Thoracic aorta (tissue), 2 donors: ENCODE data around the gene RNF212. TPM values are rescaled to one million over a fixed set of nuclear protein-coding genes. Genes with fewer than 3 reads are reported as not detected.

ENCODE experiments used
- ATAC-seq: fragments of 150-250 bp; one replicate; pipeline ENCODE4 v1.8.0; 2017; ENCODE audit warnings: low read depth; ENCODE audit not compliant: insufficient number of reproducible peaks, low FRiP score
- DNase-seq: peaks from one replicate; pipeline ENCODE4 v3.0.0-alpha.2; 2020; ENCODE audit warnings: low spot score
- H3K27ac ChIP-seq, 2 donors: fragments of 200-600 bp; sonication (generic); 1 replicate in 1 of 2; 2 replicates in 1 of 2; pipeline ENCODE4 v1.5.1; 2016; ENCODE audit warnings: mild to moderate bottlenecking in 2 of 2, moderate library complexity in 2 of 2
- H3K27me3 ChIP-seq: fragments of 200-600 bp; sonication (generic); replicated peaks from 2 replicates; pipeline ENCODE4 v1.6.0; 2016; ENCODE audit warnings: mild to moderate bottlenecking; ENCODE audit not compliant: insufficient read depth
- H3K36me3 ChIP-seq: fragments of 200-600 bp; sonication (generic); one replicate; pipeline ENCODE4 v1.5.1; 2016
- H3K4me1 ChIP-seq, 2 donors: fragments of 200-600 bp; sonication (generic); 1 replicate in 1 of 2; 2 replicates in 1 of 2; pipeline versions ENCODE4 v1.5.1 to v1.6.0; 2016; ENCODE audit warnings: low read depth in 2 of 2, mild to moderate bottlenecking in 1 of 2; ENCODE audit not compliant: control insufficient read depth in 1 of 2
- H3K4me3 ChIP-seq: fragments of 200-600 bp; sonication (generic); 2 replicates; pipeline ENCODE4 v1.5.1; 2016; ENCODE audit warnings: mild to moderate bottlenecking
- H3K9me3 ChIP-seq: fragments of 200-600 bp; sonication (generic); 2 replicates; pipeline ENCODE4 v1.5.1; 2016
- total RNA-seq, 2 donors: library from RNA; depleted of rRNA; stranded (reverse); fragments of >200 nt; gene quantifications; one replicate each; pipeline versions ENCODE4 v1.1.0 to v1.2.3, GENCODE V29; 2016
- TF ChIP-seq, protein P1 (sequence below): fragments of 200-600 bp; sonication (generic); IDR thresholded peaks from one replicate; pipeline ENCODE4 v1.5.1; 2019; ENCODE audit warnings: antibody characterized with exemption

The RNF212 gene
- total RNA-seq, 2 donors from 2014 or later, result 1.2 to 2.4 TPM

DNA sequence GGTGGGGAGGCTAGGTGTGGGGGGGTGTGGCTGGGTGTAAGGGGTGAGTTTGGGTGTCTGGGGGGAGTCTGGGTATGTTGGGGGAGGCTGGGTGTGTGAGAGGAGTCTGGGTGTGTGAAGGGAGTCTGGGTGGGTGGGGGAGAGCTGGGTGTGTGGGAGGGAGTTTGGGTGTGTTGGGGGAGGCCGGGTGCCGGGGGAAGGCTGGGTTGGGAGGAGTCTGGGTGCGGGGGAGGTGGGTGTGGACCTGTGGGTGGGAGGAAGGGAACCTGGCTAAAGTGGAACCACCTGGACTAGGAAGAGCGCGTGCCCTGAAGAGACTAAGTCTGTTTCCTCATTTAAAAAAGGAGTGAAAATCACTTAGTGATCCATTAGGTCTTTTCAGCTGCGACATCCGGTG lies 40.8 kb upstream of the RNF212 start:
- peak; percentile 13 for ATAC-seq
- no peaks in the 10 kb centered on the region for H3K27me3 ChIP-seq
- DNase-seq, result no peak
- H3K4me1 ChIP-seq, result peaks cover 6 to 19% of the 10 kb centered on the region in 2 donors
- H3K36me3 ChIP-seq, result no peaks in the 10 kb centered on the region
- H3K4me3 ChIP-seq, result peak overlapping the region; percentile 60
- H3K9me3 ChIP-seq, result peaks cover 6% of the 10 kb centered on the region
- TF ChIP-seq, protein P1, sequence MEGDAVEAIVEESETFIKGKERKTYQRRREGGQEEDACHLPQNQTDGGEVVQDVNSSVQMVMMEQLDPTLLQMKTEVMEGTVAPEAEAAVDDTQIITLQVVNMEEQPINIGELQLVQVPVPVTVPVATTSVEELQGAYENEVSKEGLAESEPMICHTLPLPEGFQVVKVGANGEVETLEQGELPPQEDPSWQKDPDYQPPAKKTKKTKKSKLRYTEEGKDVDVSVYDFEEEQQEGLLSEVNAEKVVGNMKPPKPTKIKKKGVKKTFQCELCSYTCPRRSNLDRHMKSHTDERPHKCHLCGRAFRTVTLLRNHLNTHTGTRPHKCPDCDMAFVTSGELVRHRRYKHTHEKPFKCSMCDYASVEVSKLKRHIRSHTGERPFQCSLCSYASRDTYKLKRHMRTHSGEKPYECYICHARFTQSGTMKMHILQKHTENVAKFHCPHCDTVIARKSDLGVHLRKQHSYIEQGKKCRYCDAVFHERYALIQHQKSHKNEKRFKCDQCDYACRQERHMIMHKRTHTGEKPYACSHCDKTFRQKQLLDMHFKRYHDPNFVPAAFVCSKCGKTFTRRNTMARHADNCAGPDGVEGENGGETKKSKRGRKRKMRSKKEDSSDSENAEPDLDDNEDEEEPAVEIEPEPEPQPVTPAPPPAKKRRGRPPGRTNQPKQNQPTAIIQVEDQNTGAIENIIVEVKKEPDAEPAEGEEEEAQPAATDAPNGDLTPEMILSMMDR, result no peak
- H3K27ac ChIP-seq, result peak overlapping the region; percentile 20 to 81

DNA sequence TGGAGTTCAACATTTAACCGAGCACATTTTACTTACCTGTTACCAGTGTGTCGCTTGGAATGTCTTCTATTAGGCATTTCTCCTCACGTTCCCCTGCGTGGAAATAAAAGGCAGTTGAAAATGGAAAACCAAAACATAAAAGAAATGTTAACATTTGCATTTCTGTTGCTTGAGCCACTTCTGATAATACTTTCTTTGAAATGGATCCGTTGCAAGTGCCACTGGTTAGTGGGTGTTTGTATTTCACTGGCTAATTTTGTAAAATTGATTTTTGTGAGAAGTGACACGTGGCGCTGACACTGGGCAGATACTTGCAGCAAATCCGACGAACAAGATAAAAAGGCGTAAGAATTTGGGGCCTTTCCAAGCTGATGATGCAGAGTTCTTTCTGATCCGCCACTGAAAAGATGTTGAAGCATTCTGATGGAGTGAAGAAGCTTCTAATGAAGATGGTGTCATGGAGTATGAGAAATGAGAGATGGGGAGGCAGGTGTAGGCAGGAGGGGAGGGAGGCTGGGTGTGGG lies 40.3 kb upstream of the RNF212 start:
- Histone ChIP-seq H3K27ac (peak overlapping the region in 1 of 2 donors; percentile 81), H3K9me3 (peaks cover 6% of the 10 kb centered on the region), H3K4me1 (peaks cover 6 to 19% of the 10 kb centered on the region in 2 donors), H3K27me3 (no peaks in the 10 kb centered on the region), H3K4me3 (no peak overlapping the region), H3K36me3 (no peaks in the 10 kb centered on the region)
- TF ChIP-seq, protein P1, result no peak
- ATAC-seq, result no peak
- DNase-seq, result no peak

DNA sequence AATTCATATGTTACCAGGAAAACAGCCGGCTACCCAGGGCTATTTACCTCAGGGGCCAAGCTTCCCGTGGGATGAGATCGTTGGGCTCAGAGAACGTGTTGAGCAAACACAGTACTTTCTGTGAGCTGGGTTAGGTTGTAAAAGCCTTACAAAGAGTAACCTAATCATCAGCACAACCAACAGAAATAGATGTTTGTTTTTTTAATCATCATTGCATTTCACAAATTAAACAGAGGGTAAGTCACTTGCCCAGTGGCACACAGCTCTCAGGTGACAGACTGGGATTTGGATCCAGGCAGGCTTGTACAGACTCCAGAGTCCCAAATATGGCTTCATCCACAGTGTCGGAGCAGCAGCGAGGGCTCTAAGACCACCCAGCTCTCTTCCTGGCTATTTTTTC lies 38.9 kb upstream of the RNF212 start:
- TF ChIP-seq, protein P1, result no peak
- ATAC-seq (no peak), DNase-seq (no peak)
- Histone ChIP-seq H3K36me3 (no peaks in the 10 kb centered on the region), H3K27me3 (no peaks in the 10 kb centered on the region), H3K27ac (no peak overlapping the region), H3K4me1 (peaks cover 6 to 19% of the 10 kb centered on the region in 2 donors), H3K4me3 (no peak overlapping the region), H3K9me3 (no peaks in the 10 kb centered on the region)

DNA sequence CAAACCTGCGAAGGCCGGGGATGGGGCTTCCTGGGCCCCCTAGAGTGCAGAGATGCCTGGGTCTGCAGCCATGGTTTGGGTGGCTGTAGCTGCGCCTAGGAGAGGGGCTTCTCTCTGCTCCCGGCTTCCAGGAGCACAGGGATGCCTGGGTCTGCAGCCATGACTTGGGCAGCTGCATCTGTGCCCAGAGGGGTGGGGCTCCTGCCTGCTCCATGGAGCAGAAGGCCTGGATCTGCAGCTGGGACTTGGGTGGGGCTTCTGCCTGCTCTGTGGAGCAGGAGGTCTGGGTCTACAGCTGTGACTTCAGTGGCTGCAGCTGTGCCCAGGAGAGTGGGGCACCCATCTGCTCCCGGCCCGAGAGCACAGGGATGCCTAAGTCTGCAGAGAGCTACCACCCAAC lies 38.2 kb upstream of the RNF212 start:
- no peaks in the 10 kb centered on the region for H3K9me3 ChIP-seq
- no peak for DNase-seq
- H3K36me3 ChIP-seq, result no peaks in the 10 kb centered on the region
- H3K27ac ChIP-seq, result no peak overlapping the region
- TF ChIP-seq, protein P1, result no peak
- no peak overlapping the region for H3K4me3 ChIP-seq
- H3K4me1 ChIP-seq, result peaks cover 6 to 19% of the 10 kb centered on the region in 2 donors
- H3K27me3 ChIP-seq, result no peaks in the 10 kb centered on the region
- ATAC-seq, result no peak

DNA sequence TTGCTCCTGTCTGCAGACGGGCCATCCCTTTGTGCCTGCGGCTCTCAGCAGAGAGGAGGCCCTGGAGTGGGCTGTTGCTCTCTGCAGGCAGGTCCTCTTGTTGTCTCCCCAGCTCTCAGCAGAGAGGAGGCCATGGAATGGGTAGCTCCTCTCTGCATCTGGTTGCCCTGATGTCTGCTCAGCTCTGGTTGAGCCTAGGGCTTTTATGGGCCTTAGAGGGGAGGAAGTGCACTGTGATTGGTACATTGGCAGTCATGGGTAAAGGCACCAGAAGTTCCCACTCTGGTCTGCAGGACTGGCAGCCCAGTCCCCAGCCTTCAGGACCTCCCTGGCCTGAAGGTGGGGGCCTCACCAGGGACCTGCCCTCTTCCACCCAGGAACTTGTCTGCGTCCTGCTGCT lies 37.5 kb upstream of the RNF212 start:
- DNase-seq (no peak), ATAC-seq (no peak)
- TF ChIP-seq, protein P1, result no peak
- no peak overlapping the region for H3K27ac ChIP-seq
- H3K27me3 ChIP-seq, result no peaks in the 10 kb centered on the region
- H3K9me3 ChIP-seq, result no peaks in the 10 kb centered on the region
- no peaks in the 10 kb centered on the region for H3K36me3 ChIP-seq
- H3K4me3 ChIP-seq, result no peak overlapping the region
- peaks cover 6 to 17% of the 10 kb centered on the region in 2 donors for H3K4me1 ChIP-seq
